ENCODE measurements around the gene EGFLAM.

Gene EGFLAM

DNA sequence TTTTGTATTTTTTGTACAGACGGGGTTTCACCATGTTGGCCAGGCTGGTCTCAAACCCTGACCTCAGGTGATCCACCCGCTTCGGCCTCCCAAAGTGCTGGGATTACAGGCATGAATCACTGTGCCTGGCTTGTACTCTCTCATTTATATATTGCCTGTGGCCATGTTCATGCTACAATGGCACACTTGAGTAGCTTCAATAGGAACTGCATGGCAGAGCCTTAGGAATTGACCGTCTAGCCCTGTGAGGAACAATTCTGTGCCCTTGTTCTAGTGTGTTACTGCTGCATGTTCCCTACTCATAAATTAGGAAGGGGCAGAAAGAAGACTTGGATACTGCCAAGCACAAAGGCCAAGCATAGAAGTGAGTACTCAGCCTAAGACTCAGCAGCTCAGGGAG is 193.8 kb downstream of the EGFLAM start:
- no peak for DNase-seq

DNA sequence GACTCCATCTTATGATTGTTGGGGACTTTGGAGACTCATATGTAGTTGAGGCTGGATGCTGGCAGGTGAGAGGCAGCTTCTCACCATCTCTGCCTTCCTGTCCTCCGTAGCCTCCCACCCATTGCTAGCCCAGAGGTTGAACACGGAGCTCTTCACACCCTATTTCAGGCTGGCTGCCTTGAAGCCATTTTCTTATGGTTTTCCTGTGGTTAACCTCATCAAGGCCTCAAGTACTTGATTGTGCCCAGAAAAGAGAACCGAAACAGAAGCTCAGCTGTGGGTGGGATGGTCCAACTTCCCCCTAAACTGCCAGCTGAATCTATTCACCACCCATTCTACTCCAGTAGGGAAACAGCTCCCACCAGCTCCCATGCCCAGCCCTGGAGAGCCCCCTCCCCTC is 195.1 kb downstream of the EGFLAM start:
- no peak for DNase-seq

DNA sequence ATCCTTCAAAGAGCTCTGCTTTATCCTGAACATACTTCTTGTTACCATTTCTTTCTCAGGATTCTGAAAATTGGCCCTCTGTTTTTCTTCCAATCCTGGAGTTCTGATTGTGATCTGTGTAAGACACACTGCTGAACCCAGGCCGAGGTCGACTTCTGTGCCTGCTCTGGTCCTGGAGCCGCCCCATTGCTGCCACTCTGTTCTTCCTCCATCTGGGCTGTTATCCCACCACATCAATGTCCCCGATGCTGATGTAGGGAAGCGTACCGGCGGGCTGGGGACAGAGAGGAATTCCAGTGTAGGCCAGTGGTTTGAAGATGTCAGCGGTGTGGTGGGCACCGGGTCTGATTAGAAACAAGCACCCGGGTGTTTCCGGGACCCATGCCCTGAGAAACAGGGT is 195.6 kb downstream of the EGFLAM start:
- no peak for DNase-seq

DNA sequence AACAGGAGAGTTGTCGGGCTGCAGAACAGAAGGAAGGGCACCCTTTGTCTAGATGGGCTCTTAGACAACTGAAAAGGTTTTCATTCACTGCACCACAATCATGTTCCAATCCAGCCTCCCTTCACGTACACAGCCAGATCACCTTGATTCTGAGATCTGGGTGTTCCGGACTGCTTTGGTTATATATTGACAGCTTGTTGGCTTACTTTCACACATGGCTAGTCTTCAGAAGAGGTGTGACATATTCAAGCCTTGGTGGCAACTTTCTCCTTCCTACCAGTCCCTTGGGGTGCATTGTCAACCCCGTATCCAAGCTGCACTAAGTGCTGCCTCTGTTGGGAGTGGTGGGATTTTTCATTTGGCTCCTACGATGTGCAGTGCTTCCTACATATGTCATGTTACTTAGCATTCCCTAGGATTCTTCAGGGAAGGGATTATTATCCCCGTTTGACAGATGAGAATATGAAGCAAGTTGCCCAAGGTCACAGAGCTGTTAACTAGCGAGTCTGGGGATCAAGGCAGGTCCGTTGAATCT is 197.5 kb downstream of the EGFLAM start:
- DNase-seq, result no peak

DNA sequence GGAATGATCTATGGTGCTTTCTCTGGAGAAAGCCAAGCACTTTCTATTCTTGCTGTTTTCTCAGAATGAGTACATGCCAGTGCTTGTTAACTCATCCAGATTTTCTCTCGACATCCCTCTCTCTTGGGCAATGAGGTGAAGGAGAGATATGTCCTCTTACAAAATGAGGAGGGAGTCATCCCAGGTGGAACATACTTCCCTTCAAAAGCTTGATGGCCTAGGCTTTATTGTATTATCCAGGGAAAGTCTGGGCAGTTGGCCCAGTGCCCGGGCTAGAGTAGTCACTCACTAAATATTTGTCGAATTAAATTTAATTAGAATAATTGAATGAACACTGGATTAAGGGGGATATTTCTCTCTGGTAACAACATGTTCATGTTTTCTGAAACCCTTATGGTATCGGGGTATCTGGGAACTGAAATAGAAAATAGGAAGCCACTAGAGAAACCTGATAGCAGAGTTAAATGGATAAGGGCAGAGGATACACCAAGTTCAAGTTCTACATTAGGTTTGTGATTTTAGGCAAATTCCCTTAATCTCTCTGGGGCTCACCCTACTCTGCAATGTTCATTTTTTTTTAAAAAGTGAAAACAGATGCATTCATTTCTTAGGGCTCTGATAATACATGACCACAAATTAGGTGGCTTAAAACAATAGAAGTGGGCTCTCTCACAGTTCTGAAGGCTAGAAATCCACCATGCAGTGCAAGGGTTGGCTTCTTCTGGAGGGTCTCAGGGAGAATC is 198.5 kb downstream of the EGFLAM start:
- DNase-seq, result peak in 1 of 2 experiments; percentile 60

DNA sequence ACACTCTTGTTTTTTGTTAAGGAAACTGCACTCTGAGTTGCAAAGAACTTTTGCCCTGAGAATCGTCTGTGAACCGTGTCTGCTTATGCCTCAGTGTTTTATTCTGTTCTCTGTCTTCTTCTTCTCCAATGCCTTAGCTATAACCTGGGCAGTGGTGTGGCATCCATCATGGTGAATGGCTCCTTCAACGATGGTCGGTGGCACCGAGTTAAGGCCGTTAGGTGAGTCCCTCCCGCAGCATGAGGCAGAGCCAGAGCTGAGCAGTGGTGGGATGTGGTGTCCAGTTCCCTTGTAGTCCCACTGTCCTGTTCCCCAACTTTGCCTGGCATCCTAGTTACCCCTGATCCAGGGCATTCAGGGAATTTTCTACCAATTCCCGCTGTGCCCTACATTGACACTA is 199.8 kb downstream of the EGFLAM start:
- no peak for DNase-seq

DNA sequence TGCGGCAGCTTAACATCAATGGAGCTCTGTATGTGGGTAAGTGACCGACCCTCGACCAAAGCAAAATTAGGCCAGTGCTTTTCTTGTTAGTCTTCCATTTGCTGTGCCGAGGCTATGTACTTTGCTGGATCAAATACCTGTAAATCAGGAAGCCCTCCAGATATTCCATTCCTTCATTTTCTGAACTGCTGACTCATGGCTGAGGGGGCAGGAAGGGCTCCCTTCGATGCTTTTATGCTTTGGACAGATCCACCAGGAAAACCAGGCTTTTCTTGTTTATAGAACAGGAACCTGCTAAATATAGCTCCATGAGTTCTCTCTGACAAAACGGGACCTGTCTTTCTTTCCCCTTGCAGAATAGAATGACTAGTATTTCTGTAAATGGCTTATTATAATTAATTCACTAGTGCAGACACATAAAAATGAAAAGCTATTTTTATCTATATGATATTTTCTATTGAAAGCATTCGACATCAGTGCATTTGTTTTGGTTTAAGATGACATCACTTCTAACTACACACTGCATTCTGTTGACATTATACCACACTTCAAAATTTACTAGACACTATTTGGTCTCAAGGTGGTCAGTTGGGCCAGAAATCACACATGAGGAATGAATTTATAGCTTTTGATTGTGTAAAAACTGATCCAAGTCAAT is 204.7 kb downstream of the EGFLAM start:
- DNase-seq, result no peak

DNA sequence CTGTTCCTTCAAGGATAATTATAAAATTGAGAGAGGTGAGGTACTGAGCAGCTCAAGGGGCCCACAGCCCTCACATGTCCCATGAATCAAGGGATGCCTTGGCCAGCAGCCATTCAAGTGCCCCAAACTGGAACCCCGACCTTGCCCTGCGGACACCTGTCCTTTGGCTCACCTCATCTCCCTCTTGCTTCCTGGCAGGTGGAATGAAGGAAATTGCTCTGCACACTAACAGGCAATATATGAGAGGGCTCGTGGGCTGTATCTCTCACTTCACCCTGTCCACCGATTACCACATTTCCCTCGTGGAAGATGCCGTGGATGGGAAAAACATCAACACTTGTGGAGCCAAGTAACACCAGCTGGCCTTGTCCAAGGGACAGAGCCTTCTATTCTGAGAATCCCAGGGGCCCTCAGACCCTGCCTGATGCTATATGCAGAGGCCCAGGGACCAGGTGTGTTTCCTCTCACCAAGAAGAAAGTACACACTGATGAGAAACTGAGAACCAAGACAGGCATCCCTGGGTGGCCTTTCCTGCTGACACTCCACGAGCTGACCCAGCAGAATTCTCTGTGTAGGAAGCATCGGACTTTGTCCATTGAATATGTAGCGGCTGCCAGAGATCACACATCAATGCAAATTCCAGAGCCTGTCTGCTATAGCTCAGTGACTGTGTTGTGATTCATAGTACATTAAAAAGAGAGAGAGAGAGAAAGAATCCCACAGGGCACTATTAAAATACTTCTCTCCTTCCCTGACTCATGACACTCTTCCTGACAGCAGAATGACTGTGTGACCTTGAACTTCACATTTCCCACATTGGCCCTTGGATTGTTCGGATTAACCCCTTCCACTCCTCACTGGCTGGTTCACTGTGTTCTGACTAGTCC is 205.5 kb downstream of the EGFLAM start:
- DNase-seq, result no peak

DNA sequence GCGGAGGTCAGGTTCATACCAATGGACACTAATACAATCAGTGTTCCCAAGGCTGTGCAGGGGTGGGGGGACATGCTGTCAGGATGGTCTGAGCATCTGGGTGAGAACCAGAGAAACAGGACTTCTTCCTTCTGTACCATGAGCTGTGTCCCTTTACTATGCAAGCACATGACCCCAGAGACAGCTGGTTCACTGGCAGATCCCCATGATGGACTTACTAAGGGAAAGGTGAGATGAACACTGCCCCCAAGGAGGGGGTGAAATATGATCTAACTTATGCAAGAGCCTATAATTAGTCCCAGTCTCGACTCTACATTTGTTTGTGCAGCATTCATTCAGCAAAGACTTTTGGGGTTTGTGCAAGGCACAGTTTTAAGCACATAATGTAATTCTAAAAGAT is 206.7 kb downstream of the EGFLAM start:
- no peak for DNase-seq

DNA sequence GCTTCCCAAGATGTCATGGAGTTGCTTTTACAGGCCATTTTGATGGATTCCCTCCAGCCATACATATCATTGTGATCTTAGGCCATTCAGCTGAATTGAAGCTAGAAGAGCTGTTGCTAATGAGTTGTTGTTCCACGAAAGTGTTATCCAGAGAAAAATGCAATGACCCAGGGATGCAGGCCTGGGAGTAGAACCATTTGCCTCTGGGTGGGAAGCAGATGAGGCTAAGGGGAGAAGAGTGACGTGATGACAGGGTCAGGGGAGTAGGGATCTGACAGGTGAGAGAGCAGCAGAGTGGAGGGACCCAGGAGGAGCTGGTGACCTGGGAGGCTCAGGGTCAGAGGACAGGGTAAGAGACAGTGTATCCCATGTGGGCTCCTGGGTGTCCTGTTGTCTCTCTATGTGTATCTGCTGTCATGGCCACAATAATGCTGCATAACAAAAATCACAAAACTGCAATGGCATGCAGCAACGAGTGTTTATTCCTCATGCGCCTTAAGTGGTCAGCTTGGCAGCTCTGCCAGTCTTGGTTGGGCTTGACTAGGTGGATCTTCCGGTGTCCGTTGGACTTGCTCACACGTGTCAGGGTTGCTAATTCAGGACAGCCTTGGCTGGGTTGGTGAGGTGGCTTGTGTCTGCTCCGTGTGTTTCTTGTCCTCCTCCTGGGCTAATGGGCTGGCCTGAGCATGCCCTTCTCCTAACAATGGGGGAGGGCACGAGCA is 207.5 kb downstream of the EGFLAM start:
- no peak for DNase-seq

DNA sequence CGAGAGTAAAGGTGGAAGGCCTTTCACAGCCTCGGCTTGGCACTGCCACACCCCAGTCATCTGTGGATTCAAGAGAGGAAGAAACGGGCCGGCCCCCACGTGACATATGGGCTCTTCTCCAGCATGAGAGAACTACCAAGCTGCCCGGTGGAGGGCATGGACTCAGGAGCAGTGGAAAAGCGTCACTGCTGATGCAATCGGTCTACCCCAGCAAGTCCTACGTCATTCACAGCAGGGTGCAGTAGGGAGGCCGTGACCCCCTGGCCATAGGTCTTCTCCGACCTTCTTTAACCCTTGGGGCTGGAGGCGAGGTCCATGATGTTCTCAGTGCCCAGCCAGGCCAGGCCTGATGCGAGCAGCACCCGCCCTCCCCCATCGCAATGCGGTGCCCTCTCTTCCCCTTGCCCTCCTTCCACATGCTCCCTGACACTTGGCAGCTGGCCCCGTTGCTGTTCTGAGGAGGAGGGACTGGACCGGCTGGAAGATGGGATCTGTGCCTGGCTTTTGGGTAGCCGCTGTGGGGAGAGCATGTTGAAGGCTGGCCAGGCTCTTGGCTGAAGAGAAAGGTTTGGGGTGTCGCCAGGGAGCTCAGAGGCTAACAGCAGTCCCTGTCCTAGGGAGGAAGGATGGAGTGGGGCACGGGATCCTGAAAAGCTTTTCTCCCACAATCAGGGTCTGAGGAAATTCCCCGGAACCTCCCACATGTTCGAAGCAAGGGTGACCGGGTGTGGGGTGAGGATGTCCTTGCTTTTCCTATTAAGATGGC is 208.2 kb downstream of the EGFLAM start:
- no peak for DNase-seq

DNA sequence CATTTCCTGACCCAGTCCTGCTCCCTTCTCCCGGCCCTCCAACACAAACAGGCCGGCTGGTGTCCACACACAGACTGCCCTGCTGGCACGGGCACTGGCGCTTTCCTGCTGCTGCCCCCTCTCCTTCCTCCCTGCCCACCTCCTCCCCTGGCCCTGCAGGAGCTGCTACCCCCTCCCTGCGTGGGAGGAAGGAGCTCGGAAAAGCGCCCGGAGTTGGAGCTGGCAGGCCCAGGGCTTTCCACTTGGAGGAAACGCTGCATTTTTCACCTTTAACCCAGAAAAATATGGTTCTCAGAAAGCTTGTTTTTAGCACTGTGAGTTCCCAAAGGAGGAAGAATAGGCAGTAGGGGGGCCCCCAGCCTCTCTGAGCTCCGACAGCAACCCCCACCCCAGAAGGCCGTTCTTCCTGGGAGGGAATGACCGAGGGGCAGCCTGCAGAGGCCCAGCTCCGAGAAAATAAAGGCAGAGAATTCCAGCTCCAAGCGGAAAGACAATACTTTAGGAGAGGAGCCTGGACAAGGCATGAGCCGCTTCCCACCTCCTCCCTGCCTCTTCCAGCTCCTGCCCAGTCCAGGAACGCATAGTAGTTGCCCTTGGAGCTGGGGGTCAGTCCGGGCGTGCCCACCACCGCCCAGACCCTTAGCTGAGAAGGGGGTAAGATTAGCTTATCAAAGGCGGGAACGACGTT is 209.1 kb downstream of the EGFLAM start:
- DNase-seq, result no peak

DNA sequence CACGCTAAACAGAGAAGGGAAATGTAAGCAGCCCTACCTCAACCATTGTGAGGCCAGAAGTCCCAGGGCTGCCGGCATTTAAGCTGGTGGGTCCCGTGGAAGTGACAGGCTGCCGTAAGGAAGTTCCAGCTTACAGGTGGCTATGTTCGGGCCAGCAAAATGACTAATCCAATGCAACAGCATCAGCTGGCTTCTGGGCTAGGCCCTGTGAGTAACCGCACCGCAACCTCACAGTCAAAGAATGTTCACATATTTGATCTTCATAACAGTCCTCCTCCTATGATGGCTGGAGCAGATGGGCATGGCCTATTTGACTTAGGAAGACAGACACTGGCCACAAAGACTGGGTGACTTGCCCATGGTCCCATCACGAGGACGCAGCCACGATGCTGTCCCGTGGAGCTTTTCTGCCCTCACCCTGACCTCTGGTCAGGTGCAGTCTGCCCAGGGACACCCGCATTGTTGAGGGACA is 209.9 kb downstream of the EGFLAM start:
- DNase-seq, result no peak

DNA sequence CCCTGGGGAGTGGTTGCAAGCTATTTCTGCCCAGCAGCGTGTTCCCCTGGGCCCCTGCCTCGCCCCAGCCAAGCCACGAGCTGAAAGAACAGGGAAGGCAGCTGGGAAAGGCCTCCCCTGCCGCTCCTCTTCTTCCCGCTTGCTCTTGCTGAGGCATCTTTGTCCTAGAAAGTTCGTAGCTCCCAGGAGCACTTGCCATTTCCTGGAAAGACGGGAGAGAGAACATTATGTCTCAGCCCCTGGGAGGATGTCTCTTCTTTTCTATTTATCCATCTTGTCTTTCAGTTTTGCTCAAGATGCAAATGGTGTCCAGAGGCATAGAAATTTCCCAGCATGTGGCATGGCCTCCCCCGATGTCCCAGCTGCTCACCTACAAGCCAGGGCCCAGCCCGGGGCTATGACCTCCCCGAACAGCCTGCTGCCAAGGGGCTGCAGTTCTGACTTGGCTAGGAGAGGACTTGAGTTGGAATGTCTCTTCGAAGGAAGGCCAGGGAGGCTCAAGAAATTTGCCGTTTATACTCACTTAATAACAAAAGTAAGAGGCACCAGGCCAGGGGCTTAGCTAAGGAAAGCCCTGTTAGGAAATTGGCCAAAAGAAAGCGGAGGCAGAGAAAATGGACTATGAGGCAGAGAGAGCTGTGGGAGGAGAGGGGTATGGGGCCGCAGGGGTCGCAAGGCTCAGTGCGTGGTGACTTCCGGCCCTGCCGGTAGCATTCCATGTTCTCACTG is 210.8 kb downstream of the EGFLAM start:
- DNase-seq, result no peak

DNA sequence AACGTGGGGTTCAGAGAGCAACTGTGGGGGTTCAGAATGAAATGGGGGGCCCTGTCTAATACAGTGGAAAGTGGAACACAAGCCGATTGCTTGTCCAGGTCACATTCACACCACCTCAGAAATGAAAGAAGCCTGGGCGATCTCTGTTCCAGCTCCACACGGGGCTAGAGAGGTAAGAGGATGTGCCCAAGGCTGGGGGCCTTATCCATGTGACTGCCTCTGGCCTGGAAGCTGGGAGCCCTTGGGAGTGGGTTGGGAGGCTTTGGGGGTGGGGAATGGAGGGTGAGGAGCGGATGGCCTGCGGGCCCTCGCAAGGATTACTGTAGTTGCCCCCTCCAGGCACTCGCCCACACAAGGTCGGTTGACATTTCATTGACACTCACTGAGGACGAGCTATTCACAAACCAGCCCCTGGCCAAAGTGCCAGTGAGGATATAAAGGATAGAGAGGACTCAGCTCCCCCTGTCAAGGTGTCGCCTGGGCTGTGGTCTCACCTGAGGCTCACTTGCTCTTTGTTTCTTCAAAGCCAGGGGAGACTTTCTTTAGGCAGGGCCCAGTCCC is 211.4 kb downstream of the EGFLAM start:
- DNase-seq, result no peak

DNA sequence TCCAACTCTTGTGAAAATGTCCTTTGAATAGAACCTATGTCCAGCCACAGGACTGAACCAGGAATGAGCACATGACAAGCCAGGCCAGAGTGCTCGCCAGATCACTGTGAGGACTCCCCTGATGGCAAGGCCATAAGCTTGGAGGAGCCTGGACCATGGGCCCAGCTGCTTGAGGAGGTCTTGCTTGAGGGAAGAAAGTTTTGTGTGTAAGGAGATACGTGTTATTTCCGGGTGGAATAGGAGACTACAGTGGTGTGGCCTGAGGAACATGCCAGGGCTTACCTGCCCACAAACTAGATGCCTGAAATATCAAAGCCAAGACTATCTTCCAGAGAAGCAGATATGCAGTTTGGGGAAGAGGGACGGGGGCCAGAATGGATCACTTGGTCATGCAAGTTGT is 213.3 kb downstream of the EGFLAM start:
- DNase-seq, result no peak

DNA sequence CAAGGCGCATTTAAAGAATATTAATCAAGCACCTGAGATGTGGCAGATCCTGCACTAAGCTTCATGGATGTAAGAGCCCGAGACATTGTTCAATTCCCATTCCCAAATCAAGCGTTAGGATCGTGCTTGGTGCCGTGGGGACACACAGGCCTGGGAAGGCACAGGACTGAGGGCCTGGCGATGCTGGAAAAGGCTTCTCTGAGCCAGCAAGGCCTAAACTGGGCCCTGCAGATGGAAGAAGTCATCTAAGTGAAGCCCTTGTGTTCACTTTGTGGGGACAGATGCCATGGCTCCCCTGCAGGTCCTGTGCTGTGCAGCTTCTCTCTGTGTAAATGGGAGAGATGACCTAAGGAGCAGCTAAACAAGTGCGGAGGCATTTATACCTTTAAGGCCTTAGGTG is 214.2 kb downstream of the EGFLAM start:
- DNase-seq, result no peak

DNA sequence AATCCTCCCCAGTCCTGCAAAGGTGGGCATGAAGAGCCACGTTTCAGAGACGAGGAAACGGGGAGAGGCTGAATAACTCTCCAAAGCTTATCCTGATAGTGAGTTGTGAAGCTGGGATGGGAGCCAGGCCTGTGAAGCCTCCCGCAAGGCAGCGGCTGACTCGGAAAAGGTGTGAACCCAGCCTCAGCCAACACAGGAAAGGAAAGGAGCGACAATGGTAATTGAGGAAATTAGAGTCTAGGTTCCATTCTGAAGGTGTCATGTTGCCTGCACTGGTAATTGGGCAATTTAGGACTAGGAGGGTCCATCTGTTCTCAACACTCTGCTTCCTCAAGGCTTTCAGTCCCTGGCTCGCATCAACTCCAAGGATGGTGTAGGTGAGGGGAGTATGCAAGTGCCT is 214.6 kb downstream of the EGFLAM start:
- no peak for DNase-seq

DNA sequence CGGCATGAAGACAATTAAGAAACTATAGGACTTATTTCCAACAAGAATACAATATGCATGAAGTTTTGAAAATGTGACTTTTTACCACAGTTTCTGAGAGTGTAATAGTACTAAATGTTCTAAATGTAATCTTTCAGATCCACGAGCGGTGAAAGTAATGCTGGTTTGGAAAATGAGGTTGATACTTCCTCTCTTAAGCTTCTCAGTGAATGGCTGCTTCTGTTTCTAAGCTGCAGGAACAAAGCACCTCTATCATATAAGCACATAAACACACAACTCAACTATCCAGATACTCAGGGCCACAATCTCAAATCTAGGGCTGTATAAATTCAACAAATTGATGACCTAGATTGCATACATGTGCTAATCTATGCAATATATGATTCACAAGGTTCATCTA is 219.8 kb downstream of the EGFLAM start:
- DNase-seq, result no peak

DNA sequence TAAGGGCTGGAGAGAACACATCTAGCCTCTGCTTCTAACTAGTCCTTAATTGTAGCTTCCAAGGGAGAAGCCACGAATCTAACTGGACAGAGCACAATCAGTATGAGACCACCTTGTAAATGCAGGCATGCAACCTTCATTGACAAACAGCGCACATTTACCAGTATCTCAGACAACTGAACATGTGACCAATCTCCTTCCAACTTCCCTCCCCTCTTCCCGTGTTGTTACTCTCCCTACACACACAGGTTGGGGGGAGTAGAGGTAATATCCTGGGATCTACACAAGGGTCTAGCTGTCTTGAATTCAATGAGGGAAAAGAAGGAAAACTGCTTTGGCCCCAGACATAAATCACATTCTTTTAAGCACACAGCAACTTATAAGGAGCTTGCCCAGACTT is 220.5 kb downstream of the EGFLAM start:
- no peak for DNase-seq

Measured in NCI-H1930 (cell line).